ENCODE data around the gene RAD1.
"Not testable (repeated sequence)": the region's sequence is repeated elsewhere in the genome, so short reads cannot be mapped to it uniquely, and the experiment has no call there.

RAD1 gene

DNA sequence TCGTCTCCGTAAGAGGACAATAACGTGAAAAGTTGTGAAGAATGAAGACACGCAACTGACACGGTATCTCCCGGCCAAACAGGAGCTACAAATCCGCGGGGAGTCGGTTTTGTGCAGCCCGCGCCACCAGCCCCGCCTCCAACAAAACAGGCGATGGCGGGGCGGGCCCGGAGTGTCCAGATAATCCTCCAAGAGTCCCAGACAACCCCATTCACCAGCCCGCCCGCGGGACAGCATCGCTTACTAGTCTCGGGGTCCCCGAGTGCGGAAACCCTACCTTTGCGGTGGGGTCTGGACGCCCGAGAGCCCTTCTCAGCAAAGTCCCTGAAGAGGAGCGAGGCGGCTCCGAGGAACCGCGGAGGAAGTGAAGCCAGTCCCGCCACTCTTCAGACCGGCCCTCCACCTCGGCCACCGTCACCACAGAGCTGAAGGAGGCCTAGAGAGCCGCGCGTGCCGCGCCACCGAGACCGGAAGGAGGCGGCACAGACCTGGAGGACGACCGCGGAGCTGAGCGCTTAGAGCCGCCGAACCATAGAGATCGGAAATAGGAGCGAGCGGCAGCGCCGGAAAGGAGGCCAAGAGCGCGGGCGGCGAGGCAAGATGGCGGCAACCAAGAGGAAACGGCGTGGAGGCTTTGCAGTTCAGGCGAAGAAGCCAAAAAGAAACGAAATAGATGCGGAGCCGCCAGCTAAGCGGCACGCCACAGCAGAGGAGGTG is at the start of gene RAD1, which contains the start of gene BRIX1:
Gene RAD1, minus strand, starts transcription at position 366 of the 717 bp plus-strand sequence. CDS start 612 bp downstream, outside the sequence.
Gene BRIX1, plus strand, starts transcription at position 573 of the 717 bp plus-strand sequence. Its CDS starts 28 bp downstream, at position 601.
- FAIRE-seq = peak; percentile 86

GRCh38 chr5:34959323-34959722 is 44.0 kb upstream of the RAD1 start:
- FAIRE-seq = no peak

GRCh38 chr5:34957857-34958690 is 42.8 kb upstream of the RAD1 start:
- FAIRE-seq = peak; percentile 33

- no peak for FAIRE-seq
Observed at GRCh38 chr5:34957321-34957720, 42.0 kb upstream of the RAD1 start.

- FAIRE-seq = no peak
Observed at GRCh38 chr5:34944460-34945047, 29.2 kb upstream of the RAD1 start.

DNA sequence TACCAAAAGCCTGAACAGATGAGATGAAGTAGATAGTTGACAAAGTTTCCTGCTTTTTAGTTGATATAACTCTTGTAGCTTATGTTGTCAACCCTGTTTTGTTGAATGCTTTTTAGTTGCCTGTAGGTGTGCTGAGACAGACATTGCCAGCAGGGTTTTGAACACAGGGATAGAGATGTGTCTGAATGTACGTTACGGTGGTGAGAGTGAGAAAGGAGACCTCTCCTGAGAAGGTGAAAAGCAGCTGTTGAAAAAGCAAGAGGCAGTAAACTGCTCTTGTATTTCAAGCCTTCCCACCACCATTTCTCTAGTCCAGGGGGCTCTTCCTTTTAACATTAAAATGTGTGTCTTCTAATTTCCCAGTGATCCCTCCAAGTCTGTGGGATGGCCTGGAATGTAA is 28.7 kb upstream of the RAD1 start:
- no peak for FAIRE-seq

DNA sequence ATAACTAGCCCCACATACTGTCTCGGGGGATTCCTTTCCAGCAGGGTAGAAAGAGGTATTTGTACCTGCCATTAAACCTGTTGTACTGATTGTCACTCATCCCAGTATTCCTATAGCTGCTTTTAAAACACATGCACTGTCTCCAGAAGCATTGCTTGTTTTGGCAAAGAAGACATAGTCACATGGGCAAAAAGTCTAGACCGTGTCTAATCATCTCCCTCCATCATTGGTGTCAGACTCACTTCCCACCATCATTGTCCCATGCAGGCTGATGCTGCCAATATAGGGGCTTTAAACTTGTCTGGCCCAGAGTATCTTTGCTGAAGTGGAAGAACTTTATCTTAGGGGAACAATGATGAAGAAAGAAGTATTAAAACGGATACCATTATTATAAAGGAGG is 26.6 kb upstream of the RAD1 start:
- FAIRE-seq = no peak

DNA sequence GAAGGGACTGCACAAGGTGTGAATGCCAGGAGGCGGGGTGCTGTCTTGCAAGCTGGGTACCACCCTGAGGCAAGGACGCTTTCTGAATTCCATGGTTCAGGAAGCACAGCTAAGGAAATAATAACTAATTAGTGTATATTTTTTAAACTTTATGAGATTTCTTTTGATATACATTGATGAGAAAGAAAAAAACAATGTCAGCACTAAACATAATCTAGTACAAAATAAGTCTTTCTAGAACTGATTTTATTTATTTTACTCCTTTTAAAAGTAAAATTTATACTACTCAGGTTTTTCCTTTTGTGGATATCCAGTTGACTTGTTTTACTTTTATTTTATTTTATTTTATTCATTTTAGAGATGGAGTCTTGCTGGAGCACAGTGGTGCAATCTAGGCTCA is 17.6 kb upstream of the RAD1 start:
- FAIRE-seq = no peak

- no peak for FAIRE-seq
Observed at GRCh38 chr5:34930870-34931269, 15.6 kb upstream of the RAD1 start.

DNA sequence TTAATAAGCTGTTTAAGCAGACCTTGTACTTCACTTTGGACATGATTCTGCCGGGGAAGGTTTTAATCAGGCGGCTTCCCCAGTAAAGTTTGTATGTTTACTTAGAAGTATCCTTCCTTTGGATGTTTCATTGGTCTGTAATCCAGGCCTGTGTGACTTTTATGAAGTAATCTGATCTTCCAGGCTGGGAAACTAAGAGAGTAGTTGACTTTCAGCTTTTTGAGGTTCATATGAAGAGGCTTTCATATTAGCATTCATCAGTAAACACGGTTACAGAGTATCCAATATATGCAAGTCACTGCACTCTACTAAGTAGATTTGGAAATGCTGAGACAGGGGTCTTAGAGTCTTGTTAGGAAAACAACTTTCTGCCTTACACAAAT is 15.1 kb upstream of the RAD1 start:
- no peak for FAIRE-seq

- FAIRE-seq = no peak
Observed at GRCh38 chr5:34929720-34930461, 14.6 kb upstream of the RAD1 start.

DNA sequence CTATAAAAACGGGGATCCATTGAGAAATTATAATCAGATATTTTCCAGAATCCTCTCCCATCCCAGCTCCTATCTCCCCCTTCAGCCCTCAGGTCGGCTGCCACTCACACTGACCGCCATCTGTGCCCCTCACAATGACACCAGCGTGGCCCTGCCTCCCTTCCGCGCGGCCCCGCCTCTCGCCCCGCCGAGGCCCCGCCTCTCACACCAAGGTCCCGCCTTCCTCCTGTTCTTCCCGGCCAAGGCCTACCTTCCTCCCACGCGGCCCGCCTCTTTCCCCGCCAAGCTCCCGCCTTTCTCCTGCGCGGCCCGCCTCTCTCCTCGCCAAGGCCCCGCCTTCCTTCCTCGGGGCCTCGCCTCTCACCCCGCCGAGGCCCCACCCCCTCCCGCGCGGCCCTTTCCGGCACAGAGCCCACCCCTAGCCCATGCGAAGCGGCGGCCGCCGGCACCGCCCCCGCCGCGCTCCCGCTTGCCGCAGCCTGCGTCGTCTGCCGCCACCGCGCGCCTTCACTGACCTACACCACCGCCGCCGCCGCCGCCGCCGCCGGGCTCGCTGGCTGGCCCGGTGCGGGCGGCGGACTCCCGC is 13.9 kb upstream of the RAD1 start, which contains the start of gene DNAJC21:
Gene DNAJC21, plus strand, starts transcription at position 426 of the 586 bp plus-strand sequence. CDS start 261 bp downstream, outside the sequence.
- peak; percentile 45 for FAIRE-seq

GRCh38 chr5:34928267-34928666 is 13.0 kb upstream of the RAD1 start:
- no peak for FAIRE-seq

GRCh38 chr5:34927785-34928184 is 12.5 kb upstream of the RAD1 start:
- no peak for FAIRE-seq

- FAIRE-seq = no peak
Observed at GRCh38 chr5:34926318-34926888, 11.1 kb upstream of the RAD1 start.

DNA sequence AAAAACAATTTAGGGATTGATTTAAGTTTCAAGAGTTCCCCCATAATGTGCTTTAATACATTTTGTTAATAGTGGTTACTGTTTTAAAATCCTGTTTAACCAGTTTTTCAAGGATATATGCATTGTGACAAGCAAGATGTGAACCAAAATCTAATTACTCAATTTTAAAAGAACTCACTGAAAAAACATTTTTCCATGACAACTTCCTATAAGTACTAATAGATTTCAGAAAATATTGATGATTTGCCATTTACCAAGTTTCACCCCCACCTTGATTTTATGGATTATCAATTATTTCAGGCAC is 9.1 kb upstream of the RAD1 start:
- FAIRE-seq = no peak

DNA sequence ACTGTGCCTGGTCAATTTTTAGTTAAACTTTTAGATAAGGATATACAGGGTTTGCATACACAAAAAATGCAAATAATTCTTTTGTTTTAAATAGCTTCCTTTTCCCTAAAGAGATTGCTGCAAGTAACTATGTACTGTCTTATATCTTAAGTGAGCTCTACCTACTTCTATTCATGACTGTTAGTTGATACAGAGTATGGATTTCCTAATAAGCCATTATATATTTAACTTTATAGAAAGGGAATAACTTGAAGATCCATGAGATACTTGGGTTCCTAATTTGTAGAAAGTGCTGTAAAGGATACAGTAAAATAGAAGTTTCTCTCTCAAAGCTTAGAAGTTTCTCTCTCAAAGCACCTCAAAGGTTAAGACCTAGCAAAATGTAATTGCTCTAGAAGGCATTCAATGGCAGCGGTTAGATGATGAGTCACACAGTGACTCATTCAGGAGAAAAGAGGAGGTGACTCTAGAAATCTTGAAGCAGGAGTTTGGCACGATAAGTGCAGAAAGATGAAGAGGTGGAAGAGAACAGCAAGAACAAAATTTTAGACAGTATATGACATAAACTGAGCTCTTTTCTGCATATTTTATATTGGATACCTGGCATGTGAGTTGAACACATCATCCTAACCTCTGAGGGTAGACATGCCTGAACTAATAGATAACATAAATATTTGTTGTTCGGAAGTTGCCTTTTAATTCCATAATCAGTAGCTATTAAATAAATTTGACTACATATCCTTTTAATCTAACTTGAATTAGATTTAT is 8.6 kb upstream of the RAD1 start:
- FAIRE-seq = no peak

GRCh38 chr5:34923256-34923655 is 8.0 kb upstream of the RAD1 start:
- not testable (repeated sequence) for FAIRE-seq

- no peak for FAIRE-seq
Observed at GRCh38 chr5:34919077-34919476, 3.8 kb upstream of the RAD1 start.

- no peak for FAIRE-seq
Observed at GRCh38 chr5:34918025-34918424, 2.7 kb upstream of the RAD1 start.

DNA sequence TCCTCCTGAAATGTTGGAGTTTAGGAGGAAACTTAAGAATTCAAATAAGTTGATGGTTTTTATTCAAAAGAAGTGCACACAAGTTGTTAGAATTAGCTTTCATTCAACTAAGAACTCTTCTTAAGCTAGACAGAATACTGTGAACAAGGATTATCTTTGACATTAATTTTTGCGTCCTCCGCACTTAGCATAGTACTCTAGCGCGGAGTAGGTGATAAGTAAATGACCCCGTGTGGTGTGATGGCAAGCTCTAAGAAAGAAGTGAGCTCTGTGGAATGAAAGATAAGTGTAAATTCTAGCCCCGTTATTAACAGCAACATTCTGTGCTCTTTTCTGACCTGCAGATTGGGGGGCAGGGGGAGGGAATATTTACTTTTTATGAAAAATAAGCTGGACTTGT is 1.2 kb upstream of the RAD1 start:
- FAIRE-seq = no peak

GRCh38 chr5:34915856-34916192 is 520 bp upstream of the RAD1 start:
- FAIRE-seq = no peak
